GOT3 (cell line): Measurements from ENCODE around the gene PAMR1.
"Not testable (repeated sequence)": the region's sequence is repeated elsewhere in the genome, so short reads cannot be mapped to it uniquely, and the experiment has no call there.

ENCODE experiments used
- DNase-seq: peaks from one replicate; lab custom pipeline; 2025; ENCODE audit warnings: mixed read lengths; lab: John Stamatoyannopoulos, UW

PAMR1 gene

DNA sequence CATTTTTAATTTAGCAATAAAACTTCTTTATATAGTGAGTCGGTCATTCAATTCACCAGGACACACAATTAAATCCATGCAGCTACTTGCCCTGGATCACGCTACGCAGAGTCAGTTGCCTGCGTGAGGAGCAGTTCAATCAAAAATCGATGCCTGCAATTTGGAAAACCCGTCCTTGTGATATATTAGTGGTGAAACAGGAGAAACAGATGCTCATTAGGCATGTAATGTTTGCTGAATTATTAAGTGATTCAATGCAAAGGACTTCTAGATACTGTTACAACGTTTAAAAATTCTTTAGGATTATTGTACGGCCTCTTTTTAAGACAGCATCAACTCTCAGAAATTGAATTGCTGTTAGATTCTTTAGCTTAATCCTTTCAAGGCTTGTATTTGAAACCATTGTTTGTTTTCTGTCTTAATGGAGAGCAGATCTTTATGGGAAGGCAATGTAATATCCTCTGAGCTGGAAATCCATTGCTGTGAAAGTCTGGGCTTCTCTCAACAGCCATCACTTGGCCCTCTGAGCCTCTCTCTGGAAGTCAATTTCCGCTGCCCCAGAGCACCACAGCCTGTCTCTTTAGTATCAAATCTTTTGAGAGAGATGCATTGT lies 20.1 kb upstream of the PAMR1 start:
- DNase-seq, result no peak

DNA sequence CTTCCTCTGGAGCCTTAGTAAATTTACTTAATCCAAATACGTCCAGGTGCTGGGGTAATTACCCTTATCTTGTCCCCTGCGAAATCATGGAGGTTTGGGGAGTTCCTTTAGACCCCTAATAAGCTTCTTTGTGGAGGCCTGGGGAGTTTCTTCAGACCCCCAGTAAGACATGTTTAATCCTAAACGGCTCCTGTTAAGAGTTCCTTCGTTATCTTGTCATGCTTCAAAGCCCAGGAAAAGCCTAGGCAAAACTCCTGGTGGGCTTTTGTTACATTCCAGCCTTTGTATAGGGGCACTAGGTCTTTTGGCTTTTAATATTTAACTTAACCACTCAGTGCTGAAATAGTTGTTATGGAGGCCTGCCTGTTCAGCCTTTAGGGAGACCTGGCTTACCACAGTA lies 18.1 kb upstream of the PAMR1 start:
- DNase-seq, result no peak

GRCh38 chr11:35541621-35542375 lies 16.4 kb upstream of the PAMR1 start:
- DNase-seq, result peak; percentile 8

- DNase-seq, result no peak
These were observed 15.1 kb upstream of the PAMR1 start for GRCh38 chr11:35540526-35540925.

DNA sequence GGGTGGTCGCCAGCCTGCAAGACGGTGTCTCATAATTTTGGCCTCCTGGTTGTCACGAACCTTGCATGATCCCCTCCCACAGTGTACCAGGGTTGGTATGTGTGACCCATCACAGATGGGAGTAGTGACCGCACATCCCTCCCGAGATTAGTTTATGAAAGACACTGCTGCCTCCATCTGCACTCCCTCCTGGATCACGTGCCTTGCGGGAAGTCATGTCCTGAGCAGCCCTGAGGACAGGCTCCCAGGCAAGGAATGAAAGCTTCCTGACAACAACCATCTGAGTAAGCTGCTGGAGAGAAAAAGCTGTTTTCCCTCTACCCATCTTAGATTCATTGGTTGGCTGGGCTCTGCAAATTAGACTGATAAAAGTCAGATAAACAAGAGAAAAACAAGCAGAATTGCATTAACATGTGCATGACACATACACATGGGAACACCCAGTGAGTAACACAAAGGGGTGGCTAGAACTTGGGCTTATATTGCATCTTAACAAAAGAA lies 14.4 kb upstream of the PAMR1 start:
- DNase-seq, result no peak

DNA sequence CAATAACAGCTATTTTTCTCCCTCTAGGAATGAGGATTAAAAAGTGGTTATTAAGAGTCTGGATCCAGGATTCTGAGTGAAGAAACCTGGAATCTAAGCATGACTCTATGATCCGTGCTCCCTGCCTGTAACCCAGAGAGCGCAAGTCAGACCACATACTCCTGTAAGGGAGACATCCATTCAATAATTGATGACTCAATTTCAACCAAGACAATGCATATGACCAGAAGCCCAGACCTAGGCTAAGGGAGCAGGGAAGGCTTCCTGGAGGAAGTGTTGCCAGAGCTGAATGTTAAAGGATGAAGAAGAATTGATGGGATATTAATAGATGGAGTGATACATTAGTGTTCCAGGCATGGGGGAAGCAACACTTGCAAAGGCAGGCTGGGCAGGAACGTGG lies 13.8 kb upstream of the PAMR1 start:
- DNase-seq, result no peak

- no peak for DNase-seq
These were observed 11.1 kb upstream of the PAMR1 start for GRCh38 chr11:35536470-35536869.

DNA sequence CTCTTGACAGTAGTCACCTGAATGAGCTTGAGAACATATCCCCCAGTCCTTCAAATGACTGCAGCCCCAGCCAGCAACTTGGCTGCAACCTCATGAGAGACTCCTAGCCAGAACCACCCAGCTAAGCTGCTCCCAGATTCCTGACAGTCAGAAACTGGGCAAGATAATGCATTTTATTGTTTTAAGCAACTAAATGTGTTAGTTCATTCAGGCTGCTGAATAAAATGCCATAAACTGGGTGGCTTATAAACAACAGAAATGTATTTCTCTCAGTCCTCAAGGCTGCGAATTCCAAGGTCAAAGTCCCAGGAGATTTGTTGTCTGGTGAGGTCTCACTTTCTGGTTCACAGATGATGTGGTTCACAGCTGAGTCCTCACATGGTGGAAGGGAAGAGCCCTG lies 5.8 kb upstream of the PAMR1 start:
- DNase-seq, result no peak

DNA sequence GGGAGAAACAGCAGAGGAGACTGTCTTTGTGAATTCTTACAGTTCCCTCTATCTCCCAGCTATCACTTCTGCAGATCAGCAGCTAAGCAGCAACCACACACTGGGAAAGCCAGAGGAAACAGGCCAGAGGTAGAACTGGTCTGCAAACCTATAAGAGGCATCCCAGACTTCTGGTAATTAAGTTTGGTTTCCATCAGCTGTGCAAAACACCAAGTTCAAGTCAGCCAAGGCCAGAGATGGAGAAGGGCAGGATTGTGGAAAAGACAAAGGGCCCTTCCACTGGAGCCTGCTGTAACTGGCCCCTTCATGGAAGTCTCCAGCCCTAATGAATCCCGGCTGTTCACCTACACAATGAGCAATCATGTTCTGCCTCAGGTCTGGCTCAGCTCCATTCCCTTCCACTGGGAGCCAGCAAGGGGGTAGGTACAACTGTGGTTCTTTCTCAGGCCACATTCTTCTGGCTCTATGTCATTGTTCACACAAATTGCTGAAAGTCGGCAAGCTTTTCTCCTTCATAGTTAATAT lies 4.6 kb upstream of the PAMR1 start:
- peak; percentile 16 for DNase-seq

DNA sequence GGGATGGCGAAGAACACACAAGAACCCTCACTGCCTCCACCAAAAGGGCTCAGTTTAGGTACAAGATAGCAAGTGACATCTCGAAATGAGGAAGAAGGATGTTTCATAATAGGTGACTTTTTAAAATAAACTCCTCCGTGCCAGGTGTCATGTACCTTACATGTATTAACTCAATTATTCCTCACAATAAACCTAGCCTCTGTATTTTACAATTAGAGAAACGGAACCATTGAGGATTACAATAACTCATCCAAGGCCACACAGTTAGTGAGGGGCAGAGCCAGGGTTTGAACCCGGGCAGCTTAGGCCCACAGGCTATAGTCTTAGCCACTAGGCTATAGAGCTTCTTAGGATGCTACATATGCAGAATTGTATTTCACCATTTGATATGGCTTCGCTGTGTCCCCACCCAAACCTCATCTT lies 965 bp upstream of the PAMR1 start:
- no peak for DNase-seq

GRCh38 chr11:35524780-35525179 lies 636 bp downstream of the PAMR1 start:
- DNase-seq, result no peak

- no peak for DNase-seq
These were observed 1.6 kb downstream of the PAMR1 start for GRCh38 chr11:35523861-35524260.

DNA sequence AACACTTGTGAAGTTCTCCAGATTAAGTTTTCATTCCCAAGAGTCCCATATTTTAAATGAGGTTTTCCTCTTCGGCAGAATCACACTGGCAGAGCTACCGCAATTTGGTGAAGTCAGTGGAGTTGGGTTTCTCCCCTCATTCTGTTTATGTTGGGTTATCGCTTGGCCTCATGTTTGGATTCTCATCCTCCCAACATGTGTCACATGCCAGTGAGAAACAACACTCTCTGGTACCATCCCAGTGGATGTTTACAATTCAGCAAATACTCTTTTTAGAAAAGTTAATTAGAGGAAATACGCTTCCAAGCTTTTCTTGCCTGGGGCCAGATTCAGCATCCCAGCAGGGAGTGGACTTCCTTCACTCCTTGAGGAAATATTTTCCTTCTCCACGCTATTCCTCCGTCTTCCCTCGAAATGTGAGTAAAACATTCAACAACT lies 2.1 kb downstream of the PAMR1 start:
- no peak for DNase-seq

DNA sequence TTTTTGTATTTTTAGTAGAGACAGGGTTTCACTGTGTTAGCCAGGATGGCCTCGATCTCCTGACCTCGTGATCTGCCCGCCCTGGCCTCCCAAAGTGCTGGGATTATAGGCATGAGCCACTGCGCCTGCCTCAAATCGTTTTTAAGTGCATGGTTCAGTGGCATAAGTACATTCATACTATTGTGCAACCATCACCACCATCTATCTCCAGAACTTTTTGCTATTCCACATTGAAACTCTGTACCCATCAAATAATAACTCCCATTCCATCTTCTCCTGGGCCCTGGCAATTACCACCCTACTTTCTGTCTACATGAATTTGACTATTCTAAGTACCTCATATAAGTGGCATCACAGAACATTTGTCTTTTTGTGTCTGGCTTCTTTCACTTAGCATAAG lies 3.3 kb downstream of the PAMR1 start:
- DNase-seq, result not testable (repeated sequence)

GRCh38 chr11:35520376-35520775 lies 5.0 kb downstream of the PAMR1 start:
- DNase-seq, result no peak

DNA sequence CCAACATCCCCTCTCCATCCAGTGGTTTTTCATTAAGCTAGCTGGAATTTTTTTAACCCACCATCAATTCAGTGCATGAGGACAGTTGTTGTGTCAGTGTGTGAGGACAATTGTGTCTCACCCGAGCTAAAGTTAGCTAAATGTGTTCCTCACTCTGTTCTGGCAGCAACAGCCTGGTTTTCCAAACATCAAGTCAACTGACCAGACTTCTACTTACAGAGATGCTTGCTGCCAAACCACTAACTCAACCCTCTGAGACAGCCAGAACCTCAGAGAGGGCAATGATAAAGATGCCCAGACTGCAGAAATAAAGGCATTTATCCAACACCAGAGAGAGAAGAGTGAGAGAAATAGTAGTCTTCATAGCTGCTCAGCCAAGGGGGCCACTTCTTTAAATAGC lies 6.7 kb downstream of the PAMR1 start:
- no peak for DNase-seq

DNA sequence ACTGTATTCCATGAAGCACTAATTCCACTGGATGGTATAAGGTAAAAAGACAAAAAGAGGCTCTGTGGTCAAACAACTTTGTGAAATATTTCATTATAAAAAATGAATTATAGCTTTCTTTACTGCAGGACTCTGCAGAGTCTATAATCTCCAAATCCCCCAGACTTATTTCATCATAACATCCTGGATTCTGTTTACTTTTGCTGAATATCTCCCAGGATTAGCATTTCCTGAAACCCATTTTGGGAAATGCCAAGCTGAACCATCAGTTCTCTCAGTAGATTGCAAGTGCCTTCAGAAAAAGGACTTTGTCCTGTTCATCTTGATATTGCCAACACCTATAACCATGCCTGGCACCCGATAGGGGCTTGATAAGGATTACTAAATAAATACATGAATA lies 7.9 kb downstream of the PAMR1 start:
- DNase-seq, result no peak

GRCh38 chr11:35516403-35516802 lies 9.0 kb downstream of the PAMR1 start:
- no peak for DNase-seq

- DNase-seq, result no peak
These were observed 10.2 kb downstream of the PAMR1 start for GRCh38 chr11:35515224-35515623.

- DNase-seq, result no peak
These were observed 10.9 kb downstream of the PAMR1 start for GRCh38 chr11:35514481-35514880.

DNA sequence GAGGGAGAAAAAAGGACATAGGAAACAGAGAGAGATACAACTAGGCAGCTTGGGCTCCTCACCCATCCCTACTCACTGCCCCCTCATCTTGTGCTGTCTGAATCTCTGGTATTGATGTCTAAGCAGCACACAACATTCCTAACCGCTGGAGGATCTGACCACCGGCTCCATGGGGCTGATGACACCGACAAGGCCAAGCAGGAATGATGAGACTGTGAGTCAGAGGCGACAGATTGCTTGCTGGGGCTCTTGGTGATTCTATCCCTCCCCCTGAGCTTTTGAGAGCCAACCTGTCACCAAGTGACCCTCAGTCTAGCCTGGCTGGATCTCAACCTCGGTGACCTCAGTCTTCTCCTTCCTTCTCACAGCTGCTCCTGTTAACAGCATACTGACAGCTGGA lies 13.8 kb downstream of the PAMR1 start:
- DNase-seq, result no peak

- no peak for DNase-seq
These were observed 17.7 kb downstream of the PAMR1 start for GRCh38 chr11:35507688-35508087.

GRCh38 chr11:35501776-35502175 lies 23.6 kb downstream of the PAMR1 start:
- DNase-seq, result no peak
